ENCODE results near the gene MMP24. TPM values are rescaled to one million over a fixed set of nuclear protein-coding genes. Genes with fewer than 3 reads are reported as not detected.

The MMP24 gene
- total and polyA plus RNA-seq, 7 experiments from 2014 or later = 0.07 to 0.08 TPM; not detected in 5

GRCh38 chr20:35279533-35280174 is 53.2 kb downstream of the MMP24 start:
- H3K9me3 Mint-ChIP-seq = no peaks in the 10 kb centered on the region
- H3K27me3 Mint-ChIP-seq = no peaks in the 10 kb centered on the region
- Histone ChIP-seq H3K9me3 (ENCODE audit: control insufficient read depth in 2 of 3, low read length in 3 of 3) (no peaks in the 10 kb centered on the region), H3K27ac (ENCODE audit: low read depth, low read length) (peak overlapping the region; percentile 96), H3K27me3 (ENCODE audit: control insufficient read depth in 2 of 2, insufficient read depth in 2 of 2, low read length in 2 of 2) (no peaks in the 10 kb centered on the region), H3K4me3 (ENCODE audit: low read length) (no peak overlapping the region), H3K4me1 (ENCODE audit: control insufficient read depth in 2 of 2, insufficient read depth in 2 of 2, low read length in 2 of 2) (peaks cover 18 to 24% of the 10 kb centered on the region in 2 donors), H3K36me3 (ENCODE audit: control insufficient read depth in 2 of 3, insufficient read depth in 3 of 3, low read length in 3 of 3) (peaks cover 0 to 39% (median 3%) of the 10 kb centered on the region in 3 experiments)
- H3K4me3 Mint-ChIP-seq = peak overlapping the region in 8 of 10 donors; percentile 8 to 96 (median 44)
- H3K27ac Mint-ChIP-seq = peak overlapping the region; percentile 3 to 99 (median 87)
- ATAC-seq (no peak), DNase-seq (no peak)
- intact Hi-C loops (cut with micrococcal nuclease) = loop anchor here (2.0 to 10.0 kb wide), 7 partner anchors 175 to 917 kb away; partner anchors contain the start of genes CEP250 (in 1 of the 2), CPNE1 (in 1 of the 2), GGT7 (in 1 of the 2) and ITCH (in 1 of the 2)
- POLR2A ChIA-PET = no interaction called here
- peaks cover 13 to 58% (median 40%) of the 10 kb centered on the region in 7 donors for H3K4me1 Mint-ChIP-seq
- CTCF ChIA-PET = interaction anchor here (0.6 kb wide), 1 partner anchor 40 kb away, joined by 4 read pairs; no protein-coding TSS in a partner anchor
- H3K36me3 Mint-ChIP-seq = peaks cover 4 to 27% (median 20%) of the 10 kb centered on the region in 5 donors

GRCh38 chr20:35280523-35280922 is 54.0 kb downstream of the MMP24 start:
- peaks cover 4 to 27% (median 20%) of the 10 kb centered on the region in 5 donors for H3K36me3 Mint-ChIP-seq
- H3K27ac Mint-ChIP-seq = peak overlapping the region in 3 of 9 donors; percentile 50 to 98 (median 56)
- intact Hi-C loops (cut with micrococcal nuclease) = loop anchor here in 1 of 2 donors (5.0 kb wide), 1 partner anchor 787 kb away; no protein-coding TSS in a partner anchor

GRCh38 chr20:35281506-35282101 is 55.1 kb downstream of the MMP24 start:
- no peaks in the 10 kb centered on the region for H3K9me3 ChIP-seq (ENCODE audit: control insufficient read depth in 2 of 3, low read length in 3 of 3)
- ChIA-PET POLR2A (interaction anchor here (0.7 kb wide), 1 partner anchor 185 kb away, joined by 4 read pairs; no protein-coding TSS in a partner anchor), CTCF (no interaction called here)
- DNase-seq = no peak
- Mint-ChIP-seq H3K27me3 (no peaks in the 10 kb centered on the region), H3K36me3 (peaks cover 4 to 27% (median 20%) of the 10 kb centered on the region in 5 donors), H3K9me3 (no peaks in the 10 kb centered on the region), H3K4me3 (peak overlapping the region in 1 of 10 donors; percentile 6), H3K4me1 (peaks cover 18 to 57% (median 41%) of the 10 kb centered on the region in 7 donors), H3K27ac (peak overlapping the region in 1 of 9 donors; percentile 33)
- no peak overlapping the region for H3K4me3 ChIP-seq (ENCODE audit: low read length)
- intact Hi-C loops (cut with micrococcal nuclease) = loop anchor here in 1 of 2 donors (5.0 kb wide), 1 partner anchor 786 kb away; no protein-coding TSS in a partner anchor
- peaks cover 14 to 19% of the 10 kb centered on the region in 2 donors for H3K4me1 ChIP-seq (ENCODE audit: control insufficient read depth in 2 of 2, insufficient read depth in 2 of 2, low read length in 2 of 2)
- ATAC-seq = no peak
- H3K36me3 ChIP-seq (ENCODE audit: control insufficient read depth in 2 of 3, insufficient read depth in 3 of 3, low read length in 3 of 3) = peaks cover 0 to 23% (median 3%) of the 10 kb centered on the region in 3 experiments
- H3K27me3 ChIP-seq (ENCODE audit: control insufficient read depth in 2 of 2, insufficient read depth in 2 of 2, low read length in 2 of 2) = no peaks in the 10 kb centered on the region
- no peak overlapping the region for H3K27ac ChIP-seq (ENCODE audit: low read depth, low read length)

More at GRCh38 chr20:35280523-35280922, 54.0 kb downstream of the MMP24 start:
- Histone ChIP-seq H3K36me3 (ENCODE audit: control insufficient read depth in 2 of 3, insufficient read depth in 3 of 3, low read length in 3 of 3) (peaks cover 0 to 31% (median 3%) of the 10 kb centered on the region in 3 experiments), H3K27ac (ENCODE audit: low read depth, low read length) (no peak overlapping the region), H3K9me3 (ENCODE audit: control insufficient read depth in 2 of 3, low read length in 3 of 3) (no peaks in the 10 kb centered on the region), H3K4me3 (ENCODE audit: low read length) (no peak overlapping the region), H3K27me3 (ENCODE audit: control insufficient read depth in 2 of 2, insufficient read depth in 2 of 2, low read length in 2 of 2) (no peaks in the 10 kb centered on the region), H3K4me1 (ENCODE audit: control insufficient read depth in 2 of 2, insufficient read depth in 2 of 2, low read length in 2 of 2) (peaks cover 18 to 24% of the 10 kb centered on the region in 2 donors)
- ATAC-seq = no peak
- no peak for DNase-seq
- peak overlapping the region in 3 of 10 donors; percentile 7 to 48 (median 30) for H3K4me3 Mint-ChIP-seq
- H3K4me1 Mint-ChIP-seq = peaks cover 18 to 62% (median 43%) of the 10 kb centered on the region in 7 donors
- ChIA-PET CTCF (no interaction called here), POLR2A (interaction anchor here (0.5 kb wide), 1 partner anchor 1463 kb away, joined by 3 read pairs; no protein-coding TSS in a partner anchor)
- H3K9me3 Mint-ChIP-seq = no peaks in the 10 kb centered on the region
- H3K27me3 Mint-ChIP-seq = no peaks in the 10 kb centered on the region

- no peak for DNase-seq
- Histone ChIP-seq H3K36me3 (ENCODE audit: control insufficient read depth in 2 of 3, insufficient read depth in 3 of 3, low read length in 3 of 3) (peaks cover 0 to 21% (median 0%) of the 10 kb centered on the region in 3 experiments), H3K27me3 (ENCODE audit: control insufficient read depth in 2 of 2, insufficient read depth in 2 of 2, low read length in 2 of 2) (no peaks in the 10 kb centered on the region), H3K9me3 (ENCODE audit: control insufficient read depth in 2 of 3, low read length in 3 of 3) (no peaks in the 10 kb centered on the region), H3K4me1 (ENCODE audit: control insufficient read depth in 2 of 2, insufficient read depth in 2 of 2, low read length in 2 of 2) (peaks cover 7 to 8% of the 10 kb centered on the region in 2 donors), H3K27ac (ENCODE audit: low read depth, low read length) (peak overlapping the region; percentile 89), H3K4me3 (ENCODE audit: low read length) (peak overlapping the region; percentile 56)
- ATAC-seq = peak; percentile 61
- CTCF ChIA-PET = interaction anchor here (1.0 to 1.1 kb wide), 2 partner anchors 20 to 972 kb away, joined by 3 to 5 read pairs; no protein-coding TSS in a partner anchor
- Mint-ChIP-seq H3K36me3 (peaks cover 4 to 19% (median 15%) of the 10 kb centered on the region in 5 donors), H3K4me1 (peaks cover 18 to 43% (median 31%) of the 10 kb centered on the region in 7 donors), H3K9me3 (no peaks in the 10 kb centered on the region), H3K4me3 (peak overlapping the region; percentile 71 to 96 (median 91)), H3K27me3 (no peaks in the 10 kb centered on the region), H3K27ac (peak overlapping the region; percentile 79 to 94 (median 87))
- POLR2A ChIA-PET = interaction anchor here (0.8 to 1.4 kb wide), 3 partner anchors 10 to 921 kb away, joined by 3 to 6 read pairs (median 3); partner anchors contain the start of gene ITCH
- intact Hi-C loops (cut with micrococcal nuclease) = loop anchor here (2.0 to 5.0 kb wide), 5 partner anchors 21 to 784 kb away; partner anchors contain the start of genes SCAND1 (in 1 of the 2) and TRPC4AP (in 1 of the 2)
Observed at GRCh38 chr20:35283441-35284266, 57.2 kb downstream of the MMP24 start.

- DNase-seq (peak; percentile 23 to 78 (median 53)), ATAC-seq (peak; percentile 80)
Observed at GRCh38 chr20:35284267-35284991, 57.9 kb downstream of the MMP24 start, which contains the start of gene EIF6. TSS of gene EIF6 (minus strand) at chr20:35284772. CDS start at chr20:35284487, 285 bp downstream.

More at GRCh38 chr20:35284267-35284991, 57.9 kb downstream of the MMP24 start, which contains the start of gene EIF6:
- intact Hi-C loops (cut with micrococcal nuclease) = loop anchor here (2.0 to 5.0 kb wide), 5 partner anchors 20 to 783 kb away; partner anchors contain the start of genes SCAND1 (in 1 of the 2) and TRPC4AP (in 1 of the 2)
- H3K9me3 Mint-ChIP-seq = no peaks in the 10 kb centered on the region
- peaks cover 4 to 14% (median 10%) of the 10 kb centered on the region in 5 donors for H3K36me3 Mint-ChIP-seq
- ChIA-PET CTCF (interaction anchor here (1.1 kb wide), 1 partner anchor 19 kb away, joined by 5 read pairs; no protein-coding TSS in a partner anchor), POLR2A (interaction anchor here (0.8 to 1.4 kb wide), 6 partner anchors 9 to 921 kb away, joined by 3 to 6 read pairs (median 3); partner anchors contain the start of genes ITCH and SCAND1)
- Histone ChIP-seq H3K9me3 (ENCODE audit: control insufficient read depth in 2 of 3, low read length in 3 of 3) (no peaks in the 10 kb centered on the region), H3K36me3 (ENCODE audit: control insufficient read depth in 2 of 3, insufficient read depth in 3 of 3, low read length in 3 of 3) (peaks cover 0 to 13% (median 0%) of the 10 kb centered on the region in 3 experiments), H3K27me3 (ENCODE audit: control insufficient read depth in 2 of 2, insufficient read depth in 2 of 2, low read length in 2 of 2) (no peaks in the 10 kb centered on the region), H3K4me3 (ENCODE audit: low read length) (peak within 1 kb of the TSS; percentile 56), H3K27ac (ENCODE audit: low read depth, low read length) (peak within 1 kb of the TSS; percentile 89), H3K4me1 (ENCODE audit: control insufficient read depth in 2 of 2, insufficient read depth in 2 of 2, low read length in 2 of 2) (peaks cover 7 to 8% of the 10 kb centered on the region in 2 donors)
- H3K27me3 Mint-ChIP-seq = no peaks in the 10 kb centered on the region
- H3K4me1 Mint-ChIP-seq = peaks cover 18 to 43% (median 30%) of the 10 kb centered on the region in 7 donors
- peak within 1 kb of the TSS; percentile 71 to 96 (median 91) for H3K4me3 Mint-ChIP-seq
- peak within 1 kb of the TSS; percentile 79 to 94 (median 87) for H3K27ac Mint-ChIP-seq
